Loucy (cell line): ENCODE data around the gene AAR2.

Source experiments
- CTCF ChIP-seq: fragments of 200-600 bp; sonication (generic); conservative IDR thresholded peaks from 2 replicates; pipeline ENCODE4 v1.5.1; 2014; ENCODE audit warnings: mild to moderate bottlenecking, antibody characterized with exemption, low read length
- EZH2phosphoT487 ChIP-seq: fragments of 200-600 bp; IDR thresholded peaks from 2 replicates; pipeline ENCODE4 v1.6.1; 2018; ENCODE audit warnings: antibody characterized with exemption, mild to moderate bottlenecking, moderate library complexity, borderline replicate concordance

DNA sequence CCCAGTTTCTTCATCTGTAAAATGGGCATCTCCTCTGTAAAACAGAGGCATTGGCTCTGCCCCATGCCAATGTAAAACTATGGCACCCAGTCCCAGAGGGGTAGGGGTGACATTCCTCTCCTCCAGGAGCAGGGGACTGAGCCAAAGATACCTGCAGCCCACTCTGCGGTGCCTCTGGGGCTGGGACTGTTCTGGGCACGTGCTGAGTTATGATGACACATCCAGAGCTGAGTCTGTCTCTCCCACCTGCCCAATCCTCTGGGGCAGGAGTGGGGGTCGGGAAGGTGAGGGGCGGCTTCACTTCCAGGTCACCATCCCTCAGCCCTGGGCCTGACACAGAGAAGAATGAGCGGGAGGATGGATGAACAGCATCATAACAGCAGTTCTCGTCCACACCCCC, 29.9 kb downstream of the AAR2 start:
- TF ChIP-seq CTCF, result no peak
- no peak for TF ChIP-seq EZH2phosphoT487
